PC-9 (cell line): Measurements from ENCODE around the gene PRAMEF14.
"Not testable (repeated sequence)": the region's sequence is repeated elsewhere in the genome, so short reads cannot be mapped to it uniquely, and the experiment has no call there.

Source experiments
- EZH2 ChIP-seq: fragments of 200-600 bp; sonication (generic); IDR thresholded peaks from 2 replicates; pipeline ENCODE4 v1.8.0; 2017; ENCODE audit warnings: antibody characterized with exemption, low read depth
- TF ChIP-seq, protein P1 (sequence below): fragments of 200-600 bp; sonication (generic); conservative IDR thresholded peaks from 2 replicates; pipeline ENCODE4 v1.6.1; 2017; ENCODE audit warnings: mixed run types, antibody characterized with exemption, mild to moderate bottlenecking, moderate library complexity

DNA sequence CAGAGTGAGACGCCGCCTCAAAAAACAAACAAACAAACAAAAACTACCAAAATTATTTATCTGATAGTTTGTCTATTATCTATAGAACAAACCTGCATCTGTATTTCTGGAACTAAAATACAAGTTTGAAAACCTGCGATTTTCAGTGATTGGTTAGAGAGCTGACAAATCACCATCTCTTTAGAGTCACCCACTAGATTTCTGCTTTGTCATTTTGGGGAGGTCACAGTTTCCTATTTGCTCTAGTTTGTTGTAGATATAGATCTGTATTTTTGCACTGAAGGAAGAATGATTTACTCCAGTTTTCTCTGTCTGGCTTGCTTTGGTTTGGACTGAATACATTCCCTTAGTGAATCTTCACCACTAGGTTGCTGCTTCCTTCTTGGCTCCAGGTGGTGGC is 19.6 kb upstream of the PRAMEF14 start:
- TF ChIP-seq, protein P1, sequence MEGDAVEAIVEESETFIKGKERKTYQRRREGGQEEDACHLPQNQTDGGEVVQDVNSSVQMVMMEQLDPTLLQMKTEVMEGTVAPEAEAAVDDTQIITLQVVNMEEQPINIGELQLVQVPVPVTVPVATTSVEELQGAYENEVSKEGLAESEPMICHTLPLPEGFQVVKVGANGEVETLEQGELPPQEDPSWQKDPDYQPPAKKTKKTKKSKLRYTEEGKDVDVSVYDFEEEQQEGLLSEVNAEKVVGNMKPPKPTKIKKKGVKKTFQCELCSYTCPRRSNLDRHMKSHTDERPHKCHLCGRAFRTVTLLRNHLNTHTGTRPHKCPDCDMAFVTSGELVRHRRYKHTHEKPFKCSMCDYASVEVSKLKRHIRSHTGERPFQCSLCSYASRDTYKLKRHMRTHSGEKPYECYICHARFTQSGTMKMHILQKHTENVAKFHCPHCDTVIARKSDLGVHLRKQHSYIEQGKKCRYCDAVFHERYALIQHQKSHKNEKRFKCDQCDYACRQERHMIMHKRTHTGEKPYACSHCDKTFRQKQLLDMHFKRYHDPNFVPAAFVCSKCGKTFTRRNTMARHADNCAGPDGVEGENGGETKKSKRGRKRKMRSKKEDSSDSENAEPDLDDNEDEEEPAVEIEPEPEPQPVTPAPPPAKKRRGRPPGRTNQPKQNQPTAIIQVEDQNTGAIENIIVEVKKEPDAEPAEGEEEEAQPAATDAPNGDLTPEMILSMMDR, result not testable (repeated sequence)
- TF ChIP-seq EZH2, result not testable (repeated sequence)
